Small intestine (tissue), 7 donors: ENCODE data around the gene TRPV4. TPM values are rescaled to one million over a fixed set of nuclear protein-coding genes. Genes with fewer than 3 reads are reported as not detected.

Source experiments
- DNase-seq, 2 donors: peaks; one replicate each; pipeline versions ENCODE4 v3.0.0 to v3.0.0-alpha.2; 2013
- FAIRE-seq: peaks from 2 replicates; lab custom pipeline; 2012; peaks lifted over from hg19 to GRCh38; lab: Jason Lieb, UNC
- H3K27ac ChIP-seq, 3 donors: one replicate each; pipeline ENCODE4 v1.5.1; 2013; ENCODE audit warnings: low read length in 2 of 3, mild to moderate bottlenecking in 2 of 3, control low read depth in 1 of 3, inconsistent platforms in 1 of 3, low read depth in 1 of 3, moderate library complexity in 1 of 3
- H3K27me3 ChIP-seq, 3 donors: one replicate each; pipeline ENCODE4 v1.6.1; 2013; ENCODE audit warnings: low read length in 3 of 3, inconsistent platforms in 1 of 3; ENCODE audit not compliant: control insufficient read depth in 3 of 3, insufficient read depth in 3 of 3
- H3K36me3 ChIP-seq, 3 donors: one replicate each; pipeline ENCODE4 v1.6.1; 2013; ENCODE audit warnings: low read length in 3 of 3, inconsistent platforms in 1 of 3, low read depth in 1 of 3, mild to moderate bottlenecking in 1 of 3, moderate library complexity in 1 of 3; ENCODE audit not compliant: control insufficient read depth in 3 of 3, insufficient read depth in 2 of 3
- H3K4me1 ChIP-seq, 3 donors: one replicate each; pipeline ENCODE4 v1.6.1; 2013; ENCODE audit warnings: low read length in 2 of 3, inconsistent platforms in 1 of 3, low read depth in 1 of 3, mild to moderate bottlenecking in 1 of 3, moderate library complexity in 1 of 3; ENCODE audit not compliant: control insufficient read depth in 3 of 3, insufficient read depth in 2 of 3
- H3K4me3 ChIP-seq, 3 donors: one replicate each; pipeline ENCODE4 v1.5.1; 2013; ENCODE audit warnings: low read length in 3 of 3, control low read depth in 1 of 3, inconsistent platforms in 1 of 3, low read depth in 1 of 3, mild to moderate bottlenecking in 1 of 3, moderate library complexity in 1 of 3
- H3K9me3 ChIP-seq, 2 donors: one replicate each; pipeline ENCODE4 v1.6.1; 2013; ENCODE audit warnings: low read depth in 1 of 2, low read length in 1 of 2; ENCODE audit not compliant: control insufficient read depth in 2 of 2, insufficient read depth in 1 of 2
- WGBS, 3 donors: extraction: QIAGEN DNeasy Blood & Tissue Kit; methylation state at CpG; one replicate each; pipeline ENCODE4 v1.1.7; 2013; 5-methylcytosine and 5-hydroxymethylcytosine counted together
- polyA plus RNA-seq, 4 donors: library from polyadenylated mRNA; stranded (reverse) in 3 of 4; unstranded in 1 of 4; fragments of 200-250 nt in 3 of 4; fragments of 120-200 nt in 1 of 4; gene quantifications; one replicate each; pipeline versions ENCODE4 v1.2.1 to v1.2.3, GENCODE V29; 2013
- donor health status: healthy with polysubstance abuse.
- donor health status: control.
- donor health status: control.
- donor health status: Bipolar disorder and iron deficiency.
- donor health status: healthy.

Gene TRPV4
- polyA plus RNA-seq, 4 donors, result 0.39 to 2.2 TPM; not detected in 2

- Histone ChIP-seq H3K9me3 (no peaks in the 10 kb centered on the region), H3K36me3 (peaks cover 0 to 5% (median 0%) of the 10 kb centered on the region in 3 donors), H3K4me3 (no peak overlapping the region), H3K27ac (no peak overlapping the region), H3K27me3 (no peaks in the 10 kb centered on the region), H3K4me1 (no peaks in the 10 kb centered on the region)
- WGBS, 3 donors, result 84 to 89% (median 86%) methylated on average over 20 of the region's 20 CpGs
- no peak for DNase-seq
- FAIRE-seq, result no peak
Observed at GRCh38 chr12:109798691-109799090, 34.5 kb downstream of the TRPV4 start.

- FAIRE-seq, result no peak
- Histone ChIP-seq H3K36me3 (peaks cover 0 to 5% (median 0%) of the 10 kb centered on the region in 3 donors), H3K27ac (no peak overlapping the region), H3K27me3 (no peaks in the 10 kb centered on the region), H3K9me3 (no peaks in the 10 kb centered on the region), H3K4me1 (no peaks in the 10 kb centered on the region), H3K4me3 (no peak overlapping the region)
- DNase-seq, result no peak
- 66 to 78% (median 73%) methylated on average over 18 to 19 of the region's 19 CpGs for WGBS, 3 donors
Observed at GRCh38 chr12:109797905-109798669, 35.1 kb downstream of the TRPV4 start.

- Histone ChIP-seq H3K27ac (no peak overlapping the region), H3K36me3 (peaks cover 0 to 5% (median 0%) of the 10 kb centered on the region in 3 donors), H3K4me3 (no peak overlapping the region), H3K27me3 (no peaks in the 10 kb centered on the region), H3K4me1 (no peaks in the 10 kb centered on the region), H3K9me3 (no peaks in the 10 kb centered on the region)
- 62 to 77% (median 67%) methylated on average over 2 of the region's 2 CpGs for WGBS, 3 donors
- no peak for DNase-seq
- no peak for FAIRE-seq
Observed at GRCh38 chr12:109796057-109796456, 37.1 kb downstream of the TRPV4 start.

- H3K4me3 ChIP-seq, result no peak overlapping the region
- no peak overlapping the region for H3K27ac ChIP-seq
- peaks cover 0 to 2% (median 0%) of the 10 kb centered on the region in 3 donors for H3K36me3 ChIP-seq
- no peaks in the 10 kb centered on the region for H3K9me3 ChIP-seq
- FAIRE-seq, result no peak
- H3K4me1 ChIP-seq, result no peaks in the 10 kb centered on the region
- DNase-seq, result no peak
- no peaks in the 10 kb centered on the region for H3K27me3 ChIP-seq
- WGBS, 3 donors, result 93 to 97% (median 95%) methylated on average over 2 of the region's 2 CpGs
Observed at GRCh38 chr12:109795023-109795422, 38.2 kb downstream of the TRPV4 start.

GRCh38 chr12:109793826-109794501 is 39.2 kb downstream of the TRPV4 start:
- no peak overlapping the region for H3K4me3 ChIP-seq
- no peaks in the 10 kb centered on the region for H3K9me3 ChIP-seq
- no peaks in the 10 kb centered on the region for H3K27me3 ChIP-seq
- 81 to 87% (median 81%) methylated on average over 25 to 26 of the region's 26 CpGs for WGBS, 3 donors
- H3K4me1 ChIP-seq, result no peaks in the 10 kb centered on the region
- FAIRE-seq (no peak), DNase-seq (no peak)
- H3K36me3 ChIP-seq, result peaks cover 0 to 2% (median 0%) of the 10 kb centered on the region in 3 donors
- H3K27ac ChIP-seq, result no peak overlapping the region

- no peaks in the 10 kb centered on the region for H3K27me3 ChIP-seq
- H3K9me3 ChIP-seq, result no peaks in the 10 kb centered on the region
- 29 to 41% (median 39%) methylated on average over 4 of the region's 4 CpGs for WGBS, 3 donors
- no peak overlapping the region for H3K27ac ChIP-seq
- H3K4me3 ChIP-seq, result no peak overlapping the region
- FAIRE-seq, result no peak
- H3K36me3 ChIP-seq, result peaks cover 0 to 2% (median 0%) of the 10 kb centered on the region in 3 donors
- DNase-seq, result no peak
- no peaks in the 10 kb centered on the region for H3K4me1 ChIP-seq
Observed at GRCh38 chr12:109793411-109793810, 39.8 kb downstream of the TRPV4 start.

- Histone ChIP-seq H3K4me1 (no peaks in the 10 kb centered on the region), H3K36me3 (no peaks in the 10 kb centered on the region), H3K27me3 (no peaks in the 10 kb centered on the region), H3K9me3 (no peaks in the 10 kb centered on the region), H3K4me3 (no peak overlapping the region), H3K27ac (no peak overlapping the region)
- no peak for FAIRE-seq
- no peak for DNase-seq
Observed at GRCh38 chr12:109792992-109793391, 40.2 kb downstream of the TRPV4 start.

- H3K27ac ChIP-seq, result no peak overlapping the region
- H3K36me3 ChIP-seq, result no peaks in the 10 kb centered on the region
- WGBS, 3 donors, result 85 to 95% (median 88%) methylated on average over 1 of the region's 1 CpG
- no peak overlapping the region for H3K4me3 ChIP-seq
- no peaks in the 10 kb centered on the region for H3K27me3 ChIP-seq
- DNase-seq (no peak), FAIRE-seq (no peak)
- no peaks in the 10 kb centered on the region for H3K4me1 ChIP-seq
- no peaks in the 10 kb centered on the region for H3K9me3 ChIP-seq
Observed at GRCh38 chr12:109789526-109790048, 43.6 kb downstream of the TRPV4 start.
